ENCODE results near the gene TSC22D1.

- TF ChIP-seq TAF1 (IDR thresholded peaks at IDR 0.05; ENCODE audit: borderline replicate concordance, insufficient read depth, low read length) (no peak), REST (IDR thresholded peaks at IDR 0.05; ENCODE audit: insufficient read depth in 1 of 2, low read depth in 2 of 2, low read length in 2 of 2) (no peak), POLR2AphosphoS5 (IDR thresholded peaks at IDR 0.05; ENCODE audit: low read depth, low read length) (no peak)
Observed at GRCh38 chr13:44407379-44407778, 168.8 kb downstream of the TSC22D1 start.

All from PFSK-1 (cell line).